Stimulated activated CD8-positive, alpha-beta memory T cell treated with anti-CD3 and anti-CD28 coated beads, Interleukin-4, amount 100 ng/mL, for 1 hour (primary cell): ENCODE measurements around the gene KCNC1.

ENCODE experiments used
- DNase-seq, 2 donors: peaks; one replicate each; pipeline ENCODE4 v3.0.0-alpha.2; 2020; ENCODE audit warnings: low read depth in 2 of 2, low spot score in 1 of 2

Gene KCNC1

GRCh38 chr11:17788084-17788483 is 53.5 kb downstream of the KCNC1 start:
- no peak for DNase-seq

DNA sequence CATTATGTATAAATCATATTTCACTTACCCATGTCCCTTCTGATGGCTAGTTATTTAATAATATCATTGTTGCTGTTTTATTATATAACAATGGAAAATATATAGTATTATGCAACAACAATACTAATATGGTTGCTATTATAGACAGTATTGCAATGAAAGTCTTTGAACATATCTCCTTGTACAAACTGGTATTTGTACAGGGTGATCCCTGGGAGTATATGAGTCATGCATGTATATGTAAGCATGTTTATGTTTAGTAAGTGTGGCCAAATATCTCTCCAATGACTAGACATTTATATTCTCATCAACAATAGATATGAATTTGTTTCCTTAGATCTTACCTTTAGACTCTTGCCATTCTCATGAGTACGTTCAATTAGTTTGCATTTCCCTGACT is 55.9 kb downstream of the KCNC1 start:
- no peak for DNase-seq

- no peak for DNase-seq
Observed at GRCh38 chr11:17791144-17791543, 56.6 kb downstream of the KCNC1 start.

- no peak for DNase-seq
Observed at GRCh38 chr11:17792161-17792560, 57.6 kb downstream of the KCNC1 start.

- no peak for DNase-seq
Observed at GRCh38 chr11:17793642-17794170, 59.1 kb downstream of the KCNC1 start.

- DNase-seq = no peak
Observed at GRCh38 chr11:17794981-17795380, 60.4 kb downstream of the KCNC1 start.

DNA sequence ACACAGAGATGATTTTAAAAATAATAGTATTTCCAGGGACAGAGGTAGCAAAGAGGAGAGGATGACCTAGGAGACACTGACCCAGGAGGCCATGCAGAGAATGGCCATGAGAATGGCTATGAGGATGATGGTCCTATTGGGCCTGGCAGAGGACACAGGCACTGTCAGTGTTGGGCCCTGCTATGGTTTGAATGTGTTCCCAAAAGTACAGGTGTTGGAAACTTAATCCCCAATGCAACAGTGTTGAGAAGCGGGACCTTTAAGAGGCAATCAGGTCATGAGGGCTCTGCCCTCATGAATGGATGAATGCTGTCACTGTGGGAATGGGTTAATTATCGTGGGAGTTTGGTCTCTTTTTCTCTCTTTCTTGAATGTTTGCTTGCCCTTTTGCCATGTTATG is 61.6 kb downstream of the KCNC1 start:
- no peak for DNase-seq

- no peak for DNase-seq
Observed at GRCh38 chr11:17798253-17798652, 63.7 kb downstream of the KCNC1 start.

DNA sequence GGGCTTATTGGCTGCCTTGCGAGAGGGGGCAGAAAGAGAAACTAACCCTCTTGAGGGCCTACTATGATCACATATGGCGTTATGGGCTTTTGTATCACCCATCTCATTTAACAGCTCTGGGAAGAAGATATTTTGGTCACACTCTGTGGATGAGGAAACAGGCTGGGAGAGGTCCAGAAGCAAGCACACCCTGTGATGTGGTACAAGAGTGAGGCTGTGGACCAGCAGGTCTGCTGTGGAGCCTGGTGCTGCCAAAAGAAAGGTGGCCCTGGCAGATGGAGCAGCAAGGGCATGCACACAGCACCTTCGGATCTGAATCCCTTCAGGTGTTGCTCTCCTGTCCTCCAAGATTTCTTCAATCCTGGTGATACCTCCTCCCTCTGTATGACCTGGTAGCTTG is 64.1 kb downstream of the KCNC1 start:
- DNase-seq = no peak

GRCh38 chr11:17799147-17799546 is 64.6 kb downstream of the KCNC1 start:
- no peak for DNase-seq

GRCh38 chr11:17801166-17801565 is 66.6 kb downstream of the KCNC1 start:
- DNase-seq = no peak

GRCh38 chr11:17802491-17802890 is 67.9 kb downstream of the KCNC1 start:
- no peak for DNase-seq

DNA sequence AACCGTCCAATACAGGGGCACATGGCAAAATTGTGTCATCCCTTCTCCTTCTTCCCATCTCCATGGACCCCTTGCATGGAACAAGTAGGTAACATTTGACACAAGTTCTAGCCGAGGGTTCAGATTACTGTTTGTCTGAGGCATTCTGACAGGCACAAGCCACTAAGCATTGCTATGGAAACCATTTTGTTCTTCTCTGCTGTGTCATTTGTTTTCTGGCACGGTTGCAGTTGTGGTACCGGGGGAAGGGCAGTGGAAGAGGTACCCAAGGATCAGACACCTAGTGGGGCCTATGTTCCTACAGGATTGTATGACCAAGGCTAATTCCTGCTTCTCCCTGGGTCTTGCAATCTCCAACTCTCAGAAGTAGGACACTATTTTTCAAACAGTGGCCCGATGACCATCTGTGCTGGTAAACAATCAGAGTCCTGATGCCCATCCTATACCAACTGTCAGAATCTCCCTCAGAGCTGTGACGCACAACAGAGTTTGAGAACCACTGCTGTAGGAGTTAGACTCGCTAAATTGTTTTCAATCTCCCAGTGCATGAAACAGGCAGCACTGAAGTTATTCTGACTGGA is 69.3 kb downstream of the KCNC1 start:
- DNase-seq = no peak

DNA sequence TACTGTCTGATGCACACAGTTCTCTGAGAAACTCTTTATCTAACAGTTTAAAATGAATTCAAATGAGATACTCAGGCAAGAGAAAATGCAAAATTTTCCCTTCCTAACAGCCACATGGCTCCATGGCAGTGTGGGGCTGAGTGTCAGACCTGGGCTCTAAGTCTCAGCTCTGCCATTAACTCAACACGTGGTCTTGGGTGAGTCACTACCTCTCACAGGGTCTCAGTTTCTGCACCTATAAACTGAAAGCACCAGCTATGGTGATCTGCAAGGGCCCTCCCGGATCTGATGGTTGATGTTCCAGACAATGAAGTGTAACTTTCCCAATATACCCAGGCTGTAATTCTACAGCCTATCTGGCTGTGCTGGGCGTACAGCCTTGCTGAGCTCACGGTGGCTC is 70.5 kb downstream of the KCNC1 start:
- no peak for DNase-seq

DNA sequence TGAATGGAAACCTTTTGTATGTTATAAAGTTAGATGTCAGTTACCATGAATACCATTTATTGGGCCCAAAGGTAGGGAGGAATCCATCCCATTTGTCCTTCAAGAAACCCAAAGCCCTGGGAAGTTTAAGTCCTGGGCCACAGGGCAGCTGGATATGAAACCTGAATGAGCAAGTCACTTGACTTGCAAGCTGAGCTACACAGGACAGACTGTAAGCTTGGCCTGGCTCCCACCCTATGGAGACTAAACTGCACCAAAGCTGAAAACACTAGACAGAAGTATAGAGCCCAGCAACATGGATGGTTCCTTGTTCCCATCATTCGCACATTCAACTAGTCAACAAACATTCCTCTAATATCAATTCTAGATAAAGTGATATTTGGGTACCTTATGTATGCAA is 71.3 kb downstream of the KCNC1 start:
- no peak for DNase-seq

DNA sequence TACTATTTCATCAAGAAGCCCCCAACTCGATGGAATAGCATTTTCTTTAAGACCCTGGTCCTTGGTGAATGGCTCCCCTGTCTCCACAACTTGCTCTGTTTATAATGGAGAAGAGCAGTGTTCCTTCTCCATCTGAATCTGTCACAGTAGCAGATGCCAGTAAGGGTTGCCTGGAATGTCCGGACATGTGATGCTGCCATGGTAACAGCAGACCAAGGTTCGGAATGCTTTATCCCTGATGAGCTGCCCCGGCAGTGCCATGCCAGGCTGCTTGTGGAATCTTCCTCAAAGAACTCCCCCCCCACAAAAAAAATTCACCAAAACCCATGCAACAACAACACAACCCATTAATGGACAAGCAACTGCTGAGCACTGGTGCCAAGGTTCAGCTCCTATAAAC is 72.5 kb downstream of the KCNC1 start:
- DNase-seq = no peak

- DNase-seq = no peak
Observed at GRCh38 chr11:17810041-17810440, 75.5 kb downstream of the KCNC1 start.

- no peak for DNase-seq
Observed at GRCh38 chr11:17810746-17811145, 76.2 kb downstream of the KCNC1 start.

DNA sequence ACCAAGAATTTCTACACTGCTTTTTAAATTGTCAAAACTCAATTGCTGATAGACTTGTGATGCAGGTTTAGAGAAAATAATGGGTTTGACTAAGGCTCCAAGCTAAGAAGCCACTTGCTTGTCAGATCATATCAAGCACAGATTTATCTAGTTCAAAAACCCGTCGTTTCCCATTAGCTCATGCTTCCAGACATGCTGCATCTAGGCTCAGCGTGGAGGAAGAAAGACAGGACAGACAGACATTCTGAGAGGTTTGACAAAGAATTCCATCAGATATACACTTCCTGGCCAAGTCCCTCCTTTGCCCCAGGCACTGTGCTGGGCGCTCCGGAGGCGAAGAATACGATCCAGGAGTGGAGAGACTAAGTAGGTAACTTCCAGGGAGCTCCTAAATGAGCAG is 76.8 kb downstream of the KCNC1 start:
- DNase-seq = no peak

DNA sequence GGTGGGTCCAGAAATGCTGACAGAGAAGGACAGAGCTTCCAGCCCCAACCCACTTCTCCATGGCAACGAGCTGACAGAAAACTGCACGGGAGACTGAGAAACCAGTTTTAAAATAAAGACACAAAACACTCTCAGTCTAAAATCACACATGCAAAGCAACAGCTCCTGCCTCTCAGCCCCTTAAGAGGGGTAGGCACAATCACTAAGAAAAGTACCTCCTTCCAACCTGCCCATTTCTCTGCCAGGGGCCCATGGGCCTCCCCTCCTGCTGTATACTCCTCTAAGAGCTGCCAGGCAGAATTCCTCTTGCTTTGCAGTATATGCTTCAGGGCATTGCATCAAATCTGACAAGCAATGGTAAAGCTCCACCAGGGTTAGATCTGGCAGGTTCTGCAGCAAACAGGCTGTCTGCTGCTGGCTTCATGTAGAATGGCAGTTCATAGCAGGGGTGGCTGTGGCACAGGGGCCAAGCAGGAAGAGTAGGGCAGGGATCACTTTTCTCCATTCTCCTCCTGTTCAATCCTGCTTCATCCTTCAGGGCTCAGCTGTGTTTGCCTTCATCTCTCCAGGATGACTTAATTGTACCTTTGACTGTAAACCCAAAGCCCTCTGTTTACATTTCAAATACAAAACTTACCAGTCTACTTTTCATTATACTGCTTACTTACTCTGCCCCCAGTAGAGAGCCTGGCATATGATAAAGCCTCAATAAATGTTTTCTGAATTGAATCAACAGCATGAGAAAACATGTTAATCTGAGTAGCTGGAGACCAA is 77.7 kb downstream of the KCNC1 start:
- DNase-seq = no peak

DNA sequence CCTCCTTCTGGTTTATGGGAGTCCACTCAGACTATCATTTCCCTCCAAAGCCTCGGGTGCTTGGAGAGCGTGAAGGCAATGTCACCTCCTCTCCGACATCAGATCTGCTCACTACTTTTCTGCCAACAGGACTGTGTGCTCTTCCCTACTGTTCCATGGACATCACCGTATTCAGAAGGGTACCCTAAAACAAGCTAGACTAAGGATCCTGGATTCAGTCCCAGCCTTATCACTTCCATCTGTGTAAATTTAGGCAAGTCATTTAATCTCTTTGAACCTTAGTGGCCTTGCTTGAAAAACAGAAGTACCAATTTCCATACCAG is 78.2 kb downstream of the KCNC1 start:
- no peak for DNase-seq

- no peak for DNase-seq
Observed at GRCh38 chr11:17813391-17814059, 78.9 kb downstream of the KCNC1 start.
